DND-41 (cell line): ENCODE results near the gene PCDHGB2.

Experiments used
- CTCF ChIP-seq: IDR thresholded peaks from 2 replicates; pipeline ENCODE4 v1.5.1; 2012; ENCODE audit warnings: borderline replicate concordance, low read length, moderate library complexity, mild to moderate bottlenecking; ENCODE audit not compliant: poor library complexity, severe bottlenecking; ENCODE audit errors: extremely low read depth
- EZH2 ChIP-seq: IDR thresholded peaks from 3 replicates; pipeline ENCODE4 v1.6.1; 2012; ENCODE audit warnings: borderline replicate concordance, low read depth, mild to moderate bottlenecking, moderate library complexity, low read length, inconsistent platforms; ENCODE audit not compliant: severe bottlenecking

- TF ChIP-seq EZH2 = no peak
- TF ChIP-seq CTCF = no peak
Observed at GRCh38 chr5:141374627-141375026, 14.8 kb downstream of the PCDHGB2 start.
